Stomach smooth muscle (tissue), 2 donors: ENCODE results near the gene NUP93.
"Not testable (repeated sequence)": the region's sequence is repeated elsewhere in the genome, so short reads cannot be mapped to it uniquely, and the experiment has no call there.

Experiments used
- H3K27ac ChIP-seq: one replicate; pipeline ENCODE4 v1.7.0; 2013; ENCODE audit warnings: mild to moderate bottlenecking, low read length, inconsistent platforms
- H3K27me3 ChIP-seq, 2 donors: one replicate each; pipeline ENCODE4 v1.7.0; 2013; ENCODE audit warnings: low read length in 2 of 2; ENCODE audit not compliant: insufficient read depth in 2 of 2, control insufficient read depth in 1 of 2
- H3K36me3 ChIP-seq, 2 donors: one replicate each; pipeline ENCODE4 v1.7.0; 2013; ENCODE audit warnings: low read length in 2 of 2; ENCODE audit not compliant: control insufficient read depth in 2 of 2, insufficient read depth in 2 of 2
- H3K4me1 ChIP-seq: one replicate; pipeline ENCODE4 v1.7.0; 2013; ENCODE audit warnings: low read length; ENCODE audit not compliant: control insufficient read depth, insufficient read depth
- H3K4me3 ChIP-seq, 2 donors: one replicate each; pipeline ENCODE4 v1.7.0; 2013; ENCODE audit warnings: low read length in 2 of 2
- H3K9ac ChIP-seq, 2 donors: one replicate each; pipeline ENCODE4 v1.7.0; 2013; ENCODE audit warnings: low read length in 2 of 2, mild to moderate bottlenecking in 1 of 2
- H3K9me3 ChIP-seq, 2 donors: one replicate each; pipeline ENCODE4 v1.7.0; 2013; ENCODE audit warnings: low read length in 2 of 2; ENCODE audit not compliant: control insufficient read depth in 2 of 2
- donor health status: healthy.
- donor health status: Pancreatic carcinoma.

Gene NUP93

DNA sequence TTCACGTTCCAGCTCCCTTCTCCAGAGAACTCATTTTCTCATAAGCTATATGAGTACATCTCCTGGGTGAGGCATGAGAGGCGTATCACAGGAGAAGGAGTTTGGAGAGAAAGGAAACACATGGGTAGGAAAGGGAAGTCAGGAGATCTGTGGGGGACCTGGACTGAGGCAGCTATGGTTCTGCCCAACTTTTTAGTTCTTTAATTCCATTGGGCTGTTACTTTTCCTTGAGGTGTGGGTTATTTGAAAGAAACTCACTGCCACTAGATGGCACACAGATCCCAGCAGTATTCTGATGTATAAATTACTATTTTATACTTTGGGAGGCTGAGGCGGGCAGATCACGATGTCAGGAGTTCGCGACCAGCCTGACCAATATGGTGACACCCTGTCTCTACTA, 63.6 kb downstream of the NUP93 start:
- Histone ChIP-seq H3K27ac (no peak overlapping the region), H3K9ac (no peak overlapping the region), H3K4me3 (no peak overlapping the region), H3K36me3 (no peaks in the 10 kb centered on the region), H3K9me3 (no peaks in the 10 kb centered on the region), H3K27me3 (no peaks in the 10 kb centered on the region), H3K4me1 (no peaks in the 10 kb centered on the region)

DNA sequence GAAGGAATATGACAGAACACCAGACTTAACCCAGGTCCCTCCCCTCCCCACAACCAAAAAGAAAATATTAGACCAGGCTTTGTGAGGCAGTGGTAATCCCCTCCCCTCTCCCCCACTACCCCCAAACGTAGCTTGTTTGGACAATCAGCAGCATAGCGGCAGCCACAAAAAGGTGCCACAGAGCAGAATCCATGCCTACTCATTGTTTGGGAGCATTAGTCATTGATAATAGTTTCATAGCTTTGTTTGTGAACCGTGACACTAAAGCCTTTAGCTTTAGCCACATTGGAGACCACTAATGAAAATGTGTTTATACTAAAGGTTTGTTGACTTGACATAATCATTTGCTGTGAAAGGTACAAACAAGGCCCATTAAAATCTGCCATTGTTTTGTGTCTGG, 65.1 kb downstream of the NUP93 start:
- Histone ChIP-seq H3K9ac (no peak overlapping the region), H3K27me3 (no peaks in the 10 kb centered on the region), H3K4me1 (no peaks in the 10 kb centered on the region), H3K36me3 (peaks cover 0 to 3% of the 10 kb centered on the region in 2 donors), H3K4me3 (no peak overlapping the region), H3K9me3 (no peaks in the 10 kb centered on the region), H3K27ac (no peak overlapping the region)

DNA sequence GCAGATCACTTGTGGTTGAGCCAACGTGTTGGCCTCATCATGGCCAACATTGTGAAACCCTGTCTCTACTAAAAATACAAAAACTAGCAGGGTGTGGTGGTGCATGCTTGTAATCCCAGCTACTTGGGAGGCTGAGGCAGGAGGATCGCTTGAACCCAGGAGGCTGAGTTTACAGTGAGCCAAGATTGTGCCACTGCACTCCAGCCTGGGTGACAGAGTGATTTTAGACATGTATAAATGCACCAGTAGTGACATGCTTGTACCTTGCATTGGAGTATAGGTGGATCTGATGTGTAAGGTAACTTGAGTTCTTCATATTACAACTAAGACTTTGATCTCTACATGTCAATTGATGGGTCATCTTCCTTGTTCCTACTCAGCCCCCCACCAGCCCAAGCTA, 67.1 kb downstream of the NUP93 start:
- not testable (repeated sequence) for H3K36me3 ChIP-seq, H3K27ac ChIP-seq, H3K9me3 ChIP-seq, H3K4me3 ChIP-seq, H3K27me3 ChIP-seq, H3K4me1 ChIP-seq, H3K9ac ChIP-seq

DNA sequence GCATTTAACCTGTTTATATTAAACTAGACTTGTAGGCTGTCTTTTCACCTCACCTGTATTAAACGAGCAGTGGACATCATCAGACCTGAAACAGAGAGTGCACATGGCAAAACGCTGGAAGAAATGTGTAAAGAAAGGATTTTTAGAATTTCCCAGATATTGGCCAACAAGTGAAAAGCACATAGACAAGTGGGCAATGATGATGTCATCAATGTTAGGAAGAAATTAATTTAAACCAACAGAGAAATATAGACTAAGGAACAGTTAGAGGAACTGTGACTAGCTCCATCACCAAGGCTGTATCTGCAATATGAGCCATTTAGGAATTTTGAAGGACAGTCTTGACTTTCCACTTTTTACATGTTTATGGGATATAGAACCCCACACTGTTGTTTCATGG, 67.9 kb downstream of the NUP93 start:
- Histone ChIP-seq H3K36me3 (peaks cover 3% of the 10 kb centered on the region in 2 donors), H3K4me3 (no peak overlapping the region), H3K27me3 (no peaks in the 10 kb centered on the region), H3K4me1 (no peaks in the 10 kb centered on the region), H3K9ac (no peak overlapping the region), H3K9me3 (no peaks in the 10 kb centered on the region), H3K27ac (no peak overlapping the region)

DNA sequence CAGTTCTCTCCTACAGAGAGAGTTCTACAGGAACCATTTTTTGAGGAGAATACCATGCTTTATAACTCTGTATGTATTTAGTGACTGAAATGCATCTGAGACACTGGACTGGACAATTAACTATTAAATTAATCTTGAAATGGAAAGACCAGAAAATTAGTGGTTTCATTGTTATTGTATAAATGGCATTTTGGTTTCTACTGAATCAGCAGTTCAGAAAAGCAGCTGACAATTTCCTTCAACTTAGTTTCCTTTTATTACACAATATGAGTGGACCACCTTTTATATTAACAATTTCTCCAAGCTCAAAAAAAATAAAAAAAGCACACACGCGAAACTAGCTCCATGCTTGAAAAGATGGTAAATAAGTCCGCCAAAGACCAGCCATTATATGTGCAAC, 69.0 kb downstream of the NUP93 start:
- H3K4me3 ChIP-seq, result no peak overlapping the region
- no peak overlapping the region for H3K9ac ChIP-seq
- H3K36me3 ChIP-seq, result peaks cover 3% of the 10 kb centered on the region in 2 donors
- H3K4me1 ChIP-seq, result no peaks in the 10 kb centered on the region
- H3K9me3 ChIP-seq, result no peaks in the 10 kb centered on the region
- H3K27me3 ChIP-seq, result no peaks in the 10 kb centered on the region
- no peak overlapping the region for H3K27ac ChIP-seq

DNA sequence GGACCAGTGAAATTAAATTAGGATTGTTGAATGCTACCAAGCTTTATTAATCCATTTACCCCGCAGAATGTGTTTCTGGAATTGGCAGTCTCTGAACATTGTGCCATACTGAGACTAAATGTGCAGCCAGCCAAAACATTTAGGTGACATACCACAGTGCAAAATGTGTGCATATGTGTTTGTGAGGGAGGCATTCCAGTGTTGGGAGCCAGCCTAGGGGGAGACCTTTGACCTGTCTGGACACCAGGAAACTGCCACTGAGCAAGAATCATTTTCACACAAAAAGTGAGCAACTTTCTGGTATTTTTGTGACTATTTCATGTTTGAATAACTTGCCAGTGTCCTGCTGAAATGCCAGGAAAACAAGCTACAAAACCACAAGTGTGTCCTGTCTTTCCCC, 70.4 kb downstream of the NUP93 start:
- Histone ChIP-seq H3K4me3 (no peak overlapping the region), H3K9me3 (no peaks in the 10 kb centered on the region), H3K4me1 (no peaks in the 10 kb centered on the region), H3K36me3 (peaks cover 3% of the 10 kb centered on the region in 2 donors), H3K27me3 (no peaks in the 10 kb centered on the region), H3K27ac (no peak overlapping the region), H3K9ac (no peak overlapping the region)

DNA sequence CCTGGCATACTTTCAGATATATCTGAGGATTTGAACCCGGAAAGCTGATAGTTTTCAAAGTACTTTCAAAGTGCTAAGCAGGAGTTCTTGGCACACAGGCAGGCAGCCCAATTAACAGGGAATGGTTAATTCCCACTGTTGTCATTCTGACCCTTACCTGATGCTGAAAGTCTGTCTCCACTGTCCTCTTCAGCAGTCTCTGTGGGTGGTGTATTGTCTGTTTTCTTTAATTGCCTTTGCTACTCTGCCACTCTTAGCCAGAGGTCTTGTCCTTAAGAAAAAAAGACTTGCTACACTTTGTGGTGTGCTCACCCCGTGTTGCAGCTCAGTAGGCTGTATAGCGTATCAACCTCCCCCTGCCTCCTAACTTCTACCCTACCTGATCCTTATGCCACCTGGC, 71.8 kb downstream of the NUP93 start:
- Histone ChIP-seq H3K27me3 (no peaks in the 10 kb centered on the region), H3K36me3 (peaks cover 13% of the 10 kb centered on the region in 2 donors), H3K9me3 (no peaks in the 10 kb centered on the region), H3K4me1 (no peaks in the 10 kb centered on the region), H3K27ac (no peak overlapping the region), H3K9ac (no peak overlapping the region), H3K4me3 (no peak overlapping the region)

DNA sequence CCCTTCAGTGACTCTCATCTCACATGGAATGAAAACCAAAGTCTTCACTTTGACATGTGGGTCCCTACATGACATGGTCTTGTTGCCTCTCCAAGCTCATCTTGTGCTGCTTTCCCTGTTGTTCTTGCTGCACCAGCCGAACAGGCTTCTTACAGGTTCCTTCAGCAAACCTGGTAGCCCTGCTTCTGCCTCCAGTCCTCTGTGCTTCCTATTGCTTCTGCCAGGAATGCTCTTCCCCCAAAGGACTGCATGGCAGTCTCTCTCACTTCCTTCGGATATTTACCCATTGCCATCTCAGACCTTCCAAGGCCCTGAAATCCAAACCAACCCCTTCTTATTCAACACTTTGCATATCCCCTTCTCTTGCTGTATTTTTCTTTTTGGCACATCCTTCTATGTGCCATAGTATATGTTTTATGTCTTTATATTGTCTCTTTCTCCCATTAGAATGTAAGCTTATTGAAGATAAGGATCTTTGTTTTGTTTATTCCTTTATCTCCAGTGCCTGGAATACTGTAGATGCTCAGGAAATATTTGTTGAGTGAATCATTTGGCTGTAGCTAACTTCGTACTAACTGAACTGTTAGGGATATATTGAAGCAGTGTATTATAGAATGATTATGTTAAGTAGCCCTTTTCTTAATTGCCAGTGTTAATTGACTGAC, 77.2 kb downstream of the NUP93 start:
- H3K4me3 ChIP-seq, result no peak overlapping the region
- no peaks in the 10 kb centered on the region for H3K9me3 ChIP-seq
- no peak overlapping the region for H3K27ac ChIP-seq
- H3K27me3 ChIP-seq, result no peaks in the 10 kb centered on the region
- peaks cover 13 to 14% of the 10 kb centered on the region in 2 donors for H3K36me3 ChIP-seq
- no peak overlapping the region for H3K9ac ChIP-seq
- H3K4me1 ChIP-seq, result no peaks in the 10 kb centered on the region

DNA sequence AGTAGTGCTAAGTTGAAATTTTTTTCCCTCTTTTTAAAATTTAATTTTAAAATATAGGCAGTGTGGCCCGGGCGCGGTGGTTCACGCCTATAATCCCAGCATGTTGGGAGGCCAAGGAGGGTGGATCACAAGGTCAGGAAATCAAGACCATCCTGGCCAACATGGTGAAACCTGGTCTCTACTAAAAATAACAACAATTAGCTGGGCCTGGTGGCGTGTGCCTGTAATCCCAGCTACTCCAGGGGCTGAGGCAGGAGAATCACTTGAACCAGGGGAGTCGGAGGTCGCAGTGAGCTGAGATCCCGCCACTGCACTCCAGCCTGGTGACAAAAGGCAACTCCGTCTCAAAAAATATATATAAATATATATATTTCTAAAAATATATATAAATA, 77.7 kb downstream of the NUP93 start:
- not testable (repeated sequence) for H3K9me3 ChIP-seq, H3K27ac ChIP-seq, H3K4me3 ChIP-seq, H3K9ac ChIP-seq, H3K4me1 ChIP-seq, H3K27me3 ChIP-seq
- H3K36me3 ChIP-seq, result peaks cover 13 to 14% of the 10 kb centered on the region in 2 donors

DNA sequence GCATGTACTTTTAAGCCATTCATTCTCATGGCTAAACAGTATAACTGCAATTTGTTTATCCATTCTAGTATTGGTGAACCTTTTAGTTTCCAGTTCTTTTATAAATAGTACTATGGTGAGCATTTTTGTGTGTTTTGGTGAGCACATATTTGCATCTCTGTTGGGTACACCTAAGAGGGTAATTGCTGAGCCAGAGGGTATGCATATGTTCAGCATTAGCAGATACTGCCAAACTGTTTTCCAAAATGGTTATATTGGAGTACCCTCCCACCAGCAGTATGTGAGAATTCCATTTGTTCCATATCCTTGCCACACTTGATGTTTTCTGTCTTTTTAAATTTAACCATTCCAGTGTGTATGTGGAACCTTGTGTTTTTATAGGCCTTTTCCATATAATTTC, 81.0 kb downstream of the NUP93 start:
- Histone ChIP-seq H3K4me3 (no peak overlapping the region), H3K4me1 (peaks cover 1% of the 10 kb centered on the region), H3K9me3 (no peaks in the 10 kb centered on the region), H3K9ac (no peak overlapping the region), H3K27ac (no peak overlapping the region), H3K27me3 (no peaks in the 10 kb centered on the region), H3K36me3 (peaks cover 11 to 13% of the 10 kb centered on the region in 2 donors)

DNA sequence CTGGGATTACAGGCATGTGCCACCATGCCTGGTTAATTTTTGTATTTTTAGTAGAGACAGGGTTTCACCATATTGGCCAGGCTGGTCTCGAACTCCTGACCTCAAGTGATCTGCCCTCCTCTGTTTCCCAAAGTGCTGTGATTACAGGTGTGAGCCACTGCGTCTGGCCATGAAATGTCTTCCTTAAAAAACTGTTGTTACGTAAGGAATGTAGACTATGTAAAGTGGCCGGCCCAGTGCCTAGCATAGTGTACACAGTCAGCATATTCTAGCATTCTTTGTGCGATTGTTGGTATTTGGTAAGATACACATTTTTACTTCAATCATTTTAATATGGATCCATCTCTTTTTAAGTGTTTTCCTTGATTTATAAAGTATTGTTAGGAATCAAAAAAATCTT, 81.7 kb downstream of the NUP93 start:
- H3K36me3 ChIP-seq, H3K9ac ChIP-seq: not testable (repeated sequence)

More for the DNA sequence above, 81.7 kb downstream of the NUP93 start:
- not testable (repeated sequence) for H3K4me3 ChIP-seq, H3K27ac ChIP-seq, H3K27me3 ChIP-seq, H3K9me3 ChIP-seq, H3K4me1 ChIP-seq
